Upper lobe of right lung (tissue), 1 donor: ENCODE data around the gene SLC29A3. TPM values are rescaled to one million over a fixed set of nuclear protein-coding genes. Genes with fewer than 3 reads are reported as not detected.
A peak's percentile ranks its signal among the peaks of the same experiment; 100 is the strongest.

Source experiments
- ATAC-seq: fragments of 200-7000 bp; cut with Tn5 transposase; one replicate; pipeline ENCODE4 v1.9.1; 2020; ENCODE audit warnings: mild to moderate bottlenecking, moderate library complexity
- DNase-seq: peaks from one replicate; pipeline ENCODE4 v3.0.0-alpha.2; 2020
- H3K27ac ChIP-seq: fragments of 200-600 bp; one replicate; pipeline ENCODE4 v1.8.0; 2022
- H3K27me3 ChIP-seq: fragments of 200-600 bp; one replicate; pipeline ENCODE4 v1.8.0; 2022; ENCODE audit warnings: mild to moderate bottlenecking
- H3K36me3 ChIP-seq: fragments of 200-600 bp; one replicate; pipeline ENCODE4 v1.8.0; 2022
- H3K4me1 ChIP-seq: fragments of 200-600 bp; one replicate; pipeline ENCODE4 v1.8.0; 2022
- H3K4me3 ChIP-seq: fragments of 200-600 bp; one replicate; pipeline ENCODE4 v1.8.0; 2022; ENCODE audit warnings: mild to moderate bottlenecking
- H3K9me3 ChIP-seq: fragments of 200-600 bp; one replicate; pipeline ENCODE4 v1.8.0; 2022
- intact Hi-C: fragments of 100-400 bp; cut with DNase I; formaldehyde crosslinking; loops from one replicate; pipeline ENCODE4 v1.11.0; 2022
- total RNA-seq: library from RNA; stranded (reverse); fragmentation: NEBNext Ultra II Directional; extraction: Animal tissue kit (Norgen Biotek cat#: 25700); gene quantifications from one replicate; pipeline ENCODE4 v1.2.1, GENCODE V29; 2021
- TF ChIP-seq, protein P1 (sequence below): fragments of 200-600 bp; IDR thresholded peaks from one replicate; pipeline ENCODE4 v1.8.0; 2022; ENCODE audit warnings: antibody characterized with exemption
- donor health status: DM: no; HTN: yes; CAD: no; lungs with severe emphysema.

Gene SLC29A3
- total RNA-seq, 1 donor from 2014 or later = 14.8 TPM

DNA sequence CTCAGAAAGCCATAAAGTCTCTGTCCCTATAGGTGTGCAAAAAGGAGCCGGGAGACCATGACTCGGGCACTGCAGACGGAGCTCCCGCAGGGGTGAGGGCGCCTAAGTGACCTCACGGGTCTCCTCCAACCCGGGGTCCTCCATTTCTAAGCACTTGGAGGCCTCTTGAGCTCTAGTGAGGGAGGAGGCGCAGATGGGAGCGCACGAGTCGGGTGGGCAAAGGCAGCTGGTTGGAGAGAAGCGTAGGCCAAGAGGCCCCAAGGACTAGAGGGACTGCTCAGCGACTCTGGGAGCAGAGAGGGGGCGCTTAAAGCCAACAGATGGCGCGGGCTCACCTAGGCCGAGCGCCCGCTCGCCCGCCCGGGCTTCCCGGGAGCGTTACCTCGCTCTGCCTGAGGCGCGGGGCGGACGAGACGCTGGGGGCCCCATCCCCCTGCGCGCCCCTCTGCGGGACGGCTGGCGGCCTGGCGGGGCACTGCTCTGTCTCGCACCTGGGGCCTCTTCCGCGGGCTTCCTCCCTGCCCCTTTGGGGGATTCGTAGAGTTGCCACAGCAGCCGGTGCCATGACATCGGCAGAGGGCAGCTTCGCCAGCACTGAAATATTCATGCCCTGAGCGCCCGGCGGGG lies 77.1 kb downstream of the SLC29A3 start:
- ATAC-seq (peak; percentile 60), DNase-seq (peak; percentile 68)
- H3K4me3 ChIP-seq = peak overlapping the region; percentile 50
- intact Hi-C loops = loop anchor here (10.0 kb wide), 1 partner anchor 309 kb away; no protein-coding TSS in a partner anchor
- no peak overlapping the region for H3K27ac ChIP-seq
- H3K4me1 ChIP-seq = peaks cover 10% of the 10 kb centered on the region
- TF ChIP-seq, protein P1, sequence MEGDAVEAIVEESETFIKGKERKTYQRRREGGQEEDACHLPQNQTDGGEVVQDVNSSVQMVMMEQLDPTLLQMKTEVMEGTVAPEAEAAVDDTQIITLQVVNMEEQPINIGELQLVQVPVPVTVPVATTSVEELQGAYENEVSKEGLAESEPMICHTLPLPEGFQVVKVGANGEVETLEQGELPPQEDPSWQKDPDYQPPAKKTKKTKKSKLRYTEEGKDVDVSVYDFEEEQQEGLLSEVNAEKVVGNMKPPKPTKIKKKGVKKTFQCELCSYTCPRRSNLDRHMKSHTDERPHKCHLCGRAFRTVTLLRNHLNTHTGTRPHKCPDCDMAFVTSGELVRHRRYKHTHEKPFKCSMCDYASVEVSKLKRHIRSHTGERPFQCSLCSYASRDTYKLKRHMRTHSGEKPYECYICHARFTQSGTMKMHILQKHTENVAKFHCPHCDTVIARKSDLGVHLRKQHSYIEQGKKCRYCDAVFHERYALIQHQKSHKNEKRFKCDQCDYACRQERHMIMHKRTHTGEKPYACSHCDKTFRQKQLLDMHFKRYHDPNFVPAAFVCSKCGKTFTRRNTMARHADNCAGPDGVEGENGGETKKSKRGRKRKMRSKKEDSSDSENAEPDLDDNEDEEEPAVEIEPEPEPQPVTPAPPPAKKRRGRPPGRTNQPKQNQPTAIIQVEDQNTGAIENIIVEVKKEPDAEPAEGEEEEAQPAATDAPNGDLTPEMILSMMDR = peak; percentile 47
- peaks cover 42% of the 10 kb centered on the region for H3K27me3 ChIP-seq
- H3K36me3 ChIP-seq = no peaks in the 10 kb centered on the region
- H3K9me3 ChIP-seq = no peaks in the 10 kb centered on the region

DNA sequence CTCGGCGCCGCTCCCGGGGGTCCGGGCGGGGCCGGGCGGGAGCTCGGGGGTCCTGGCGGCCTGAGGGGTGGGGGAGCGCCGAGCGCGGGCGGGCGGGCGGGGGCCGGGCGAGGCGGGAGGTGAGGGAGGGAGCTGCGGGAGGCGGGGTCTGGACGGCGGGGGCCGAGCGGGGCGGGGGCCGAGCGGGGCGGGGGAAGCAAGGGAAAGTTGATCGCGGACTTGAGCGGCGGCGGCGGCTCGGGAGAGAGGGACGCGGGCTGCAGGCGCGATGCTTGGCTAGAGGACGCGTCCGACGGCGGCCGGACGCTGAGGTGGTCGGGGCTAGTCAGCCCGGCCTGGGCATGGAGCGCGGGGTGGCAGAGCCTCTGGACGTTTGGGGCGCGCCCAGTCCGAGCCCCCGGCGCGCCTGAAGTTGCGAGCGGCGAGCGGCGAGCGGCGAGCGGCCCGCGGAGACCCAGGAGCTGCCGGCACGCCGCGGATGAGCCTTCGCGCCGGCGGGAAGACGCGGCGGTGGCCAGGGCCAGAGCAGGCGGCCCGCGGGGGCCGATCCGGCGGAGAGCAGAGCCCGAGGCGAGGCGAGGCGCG lies 77.7 kb downstream of the SLC29A3 start, which contains the start of gene CDH23:
Gene CDH23 (plus strand): TSS at position 210 of the 585 bp plus-strand sequence. CDS start 42,912 bp downstream, outside the sequence.
- peaks cover 47% of the 10 kb centered on the region for H3K27me3 ChIP-seq
- TF ChIP-seq, protein P1 = no peak
- no peaks in the 10 kb centered on the region for H3K9me3 ChIP-seq
- intact Hi-C loops = loop anchor here (10.0 kb wide), 1 partner anchor 308 kb away; no protein-coding TSS in a partner anchor
- H3K4me3 ChIP-seq = peak within 1 kb of the TSS; percentile 50
- ATAC-seq = peak; percentile 38
- peak; percentile 74 for DNase-seq
- no peak within 1 kb of the TSS for H3K27ac ChIP-seq
- H3K4me1 ChIP-seq = peaks cover 10% of the 10 kb centered on the region
- no peaks in the 10 kb centered on the region for H3K36me3 ChIP-seq

DNA sequence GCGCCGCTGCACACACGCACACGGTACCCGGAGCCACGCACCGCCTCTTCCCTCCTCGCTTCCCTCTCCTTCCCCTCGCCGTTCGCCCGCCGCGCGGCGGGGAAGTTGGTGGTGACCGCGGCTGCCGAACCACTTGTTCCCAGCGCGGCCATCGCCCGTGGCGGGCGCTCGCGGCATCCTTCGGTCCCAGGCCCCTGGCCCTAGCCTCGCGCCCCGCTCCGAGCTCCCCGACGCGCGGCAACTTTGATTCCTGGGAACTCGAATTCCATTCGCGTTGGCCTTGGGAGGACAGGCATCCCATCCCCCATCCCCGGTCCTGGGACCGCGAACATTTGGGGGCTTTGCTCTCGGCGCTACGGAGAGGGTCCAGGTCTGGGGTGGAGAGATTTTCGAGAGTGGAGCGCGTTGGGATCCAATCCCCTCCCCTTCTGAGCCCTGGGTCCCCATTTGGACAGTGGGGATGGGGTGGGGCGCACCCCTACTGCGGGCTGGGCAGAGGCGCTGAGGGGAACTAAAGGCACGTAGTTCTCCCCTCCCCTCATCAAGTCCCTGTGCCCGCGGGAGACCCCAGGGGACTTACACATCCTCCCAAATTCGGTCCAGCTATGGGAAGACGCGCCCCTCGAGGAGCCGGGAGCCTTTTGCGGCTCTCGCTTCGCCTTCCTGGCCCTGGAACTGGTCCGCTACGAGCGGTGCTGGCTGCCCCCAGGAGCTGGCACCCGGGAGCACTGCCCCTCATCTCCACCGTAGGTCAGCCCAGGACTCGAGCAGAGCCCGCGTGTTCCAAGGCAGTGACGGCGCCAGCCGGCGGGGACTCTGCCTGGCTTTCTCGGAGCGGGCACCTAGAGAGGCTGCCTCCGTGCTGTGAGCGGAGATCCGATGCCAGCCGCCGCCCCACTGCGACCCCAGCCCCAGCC lies 78.5 kb downstream of the SLC29A3 start:
- Histone ChIP-seq H3K27me3 (peaks cover 47% of the 10 kb centered on the region), H3K9me3 (no peaks in the 10 kb centered on the region), H3K27ac (no peak overlapping the region), H3K4me1 (peaks cover 10% of the 10 kb centered on the region), H3K36me3 (no peaks in the 10 kb centered on the region), H3K4me3 (peak overlapping the region; percentile 50)
- DNase-seq (peak; percentile 63), ATAC-seq (peak; percentile 12)
- intact Hi-C loops = loop anchor here (10.0 kb wide), 1 partner anchor 307 kb away; no protein-coding TSS in a partner anchor
- TF ChIP-seq, protein P1 = no peak

DNA sequence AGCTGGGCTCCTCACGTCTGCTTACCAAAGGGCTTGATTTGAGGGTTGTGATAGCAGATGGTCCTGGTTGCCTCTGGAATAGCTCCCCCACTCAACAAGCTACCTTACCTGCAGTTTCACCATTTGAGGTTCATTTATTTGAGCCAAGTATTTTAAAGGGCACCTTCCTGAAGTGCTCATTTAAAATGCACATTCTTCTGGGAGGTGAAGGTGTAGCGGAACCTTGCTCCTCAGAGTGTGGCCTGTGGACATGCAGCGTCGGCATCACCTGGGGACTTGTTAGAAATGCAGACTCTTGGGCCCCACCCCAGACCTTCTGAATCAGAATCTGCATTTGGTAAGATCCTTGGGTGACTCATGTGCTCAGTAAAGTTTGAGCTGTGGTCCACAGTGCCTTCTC lies 79.9 kb downstream of the SLC29A3 start:
- TF ChIP-seq, protein P1 = no peak
- Histone ChIP-seq H3K36me3 (no peaks in the 10 kb centered on the region), H3K27ac (no peak overlapping the region), H3K27me3 (peaks cover 47% of the 10 kb centered on the region), H3K9me3 (no peaks in the 10 kb centered on the region), H3K4me1 (peaks cover 10% of the 10 kb centered on the region), H3K4me3 (no peak overlapping the region)
- intact Hi-C loops = loop anchor here (10.0 kb wide), 1 partner anchor 306 kb away; no protein-coding TSS in a partner anchor
- ATAC-seq (no peak), DNase-seq (peak; percentile 9)

DNA sequence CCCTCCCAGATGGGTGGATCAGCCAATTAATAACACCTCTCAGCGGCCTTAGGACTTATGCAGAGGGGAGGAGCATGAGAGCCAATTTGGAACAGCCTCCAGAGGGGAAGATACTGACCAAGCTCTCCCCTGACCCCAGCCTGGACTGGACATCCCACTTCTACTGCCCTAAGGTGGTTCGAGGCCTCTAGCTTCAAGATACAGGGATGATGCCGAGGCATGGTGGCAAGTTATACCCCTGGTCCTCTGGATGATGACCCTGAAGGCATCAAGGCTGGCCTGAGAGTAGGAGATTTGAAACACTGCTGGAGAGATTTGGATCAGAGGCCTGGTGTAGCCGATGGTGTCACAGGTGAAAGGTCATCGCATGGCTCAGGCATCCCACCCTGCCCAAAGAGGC lies 80.9 kb downstream of the SLC29A3 start:
- Histone ChIP-seq H3K4me3 (no peak overlapping the region), H3K36me3 (no peaks in the 10 kb centered on the region), H3K27ac (no peak overlapping the region), H3K27me3 (peaks cover 47% of the 10 kb centered on the region), H3K4me1 (peaks cover 10% of the 10 kb centered on the region), H3K9me3 (no peaks in the 10 kb centered on the region)
- ATAC-seq (no peak), DNase-seq (peak; percentile 32)
- TF ChIP-seq, protein P1 = no peak
- intact Hi-C loops = loop anchor here (10.0 kb wide), 1 partner anchor 305 kb away; no protein-coding TSS in a partner anchor
